HEK293 (cell line): ENCODE results near the gene MTCL1.

Experiments
- HOXA7 ChIP-seq: sonication (generic); formaldehyde crosslinking; IDR thresholded peaks from 2 replicates; pipeline ENCODE4 v1.8.1; 2022; ENCODE audit warnings: missing genetic modification reagents, borderline replicate concordance
- KLF10 ChIP-seq: fragments of 450-650 bp; IDR thresholded peaks from 2 replicates; pipeline ENCODE4 v1.5.1; 2018; ENCODE audit warnings: missing biosample characterization, mild to moderate bottlenecking, missing genetic modification characterization
- SETDB1 ChIP-seq: IDR thresholded peaks from one replicate; pipeline ENCODE4 v1.6.1; 2017; ENCODE audit warnings: mild to moderate bottlenecking, low read length, moderate library complexity, mixed read lengths; ENCODE audit not compliant: insufficient read length
- ZBTB7A ChIP-seq: fragments of 450-650 bp; formaldehyde crosslinking; IDR thresholded peaks from 2 replicates; pipeline ENCODE4 v1.5.1; 2016; ENCODE audit warnings: low read depth, missing biosample characterization, missing genetic modification characterization
- ZNF274 ChIP-seq, 2 experiments: fragments of 200-500 bp in 1 of 2; fragments of 450-650 bp in 1 of 2; sonication (Bioruptor generic) in 1 of 2; formaldehyde crosslinking in 1 of 2; IDR thresholded peaks; 2 replicates each; pipeline versions ENCODE4 v1.5.1 to v1.6.1; 2014 to 2016; ENCODE audit warnings: borderline replicate concordance in 1 of 2, inconsistent platforms in 1 of 2, low read length in 1 of 2, missing biosample characterization in 1 of 2, missing genetic modification characterization in 1 of 2
- ZNF501 ChIP-seq: fragments of 450-650 bp; formaldehyde crosslinking; IDR thresholded peaks from 2 replicates; pipeline ENCODE4 v1.5.1; 2016; ENCODE audit warnings: missing biosample characterization, missing genetic modification characterization
- ZNF660 ChIP-seq: fragments of 450-650 bp; IDR thresholded peaks from 2 replicates; pipeline ENCODE4 v1.5.1; 2018; ENCODE audit warnings: missing biosample characterization, mild to moderate bottlenecking, missing genetic modification characterization
- TF ChIP-seq, protein P1 (sequence below): fragments of 450-650 bp; formaldehyde crosslinking; IDR thresholded peaks from 2 replicates; pipeline ENCODE4 v1.5.1; 2017; ENCODE audit warnings: missing biosample characterization, missing genetic modification characterization
- TF ChIP-seq, protein P2 (sequence below): fragments of 450-650 bp; formaldehyde crosslinking; IDR thresholded peaks from 2 replicates; pipeline ENCODE4 v1.5.1; 2016; ENCODE audit warnings: missing biosample characterization, missing genetic modification characterization
- TF ChIP-seq, protein P3 (sequence below): fragments of 450-650 bp; formaldehyde crosslinking; IDR thresholded peaks from 2 replicates; pipeline ENCODE4 v1.5.1; 2016; ENCODE audit warnings: missing biosample characterization, missing genetic modification characterization

DNA sequence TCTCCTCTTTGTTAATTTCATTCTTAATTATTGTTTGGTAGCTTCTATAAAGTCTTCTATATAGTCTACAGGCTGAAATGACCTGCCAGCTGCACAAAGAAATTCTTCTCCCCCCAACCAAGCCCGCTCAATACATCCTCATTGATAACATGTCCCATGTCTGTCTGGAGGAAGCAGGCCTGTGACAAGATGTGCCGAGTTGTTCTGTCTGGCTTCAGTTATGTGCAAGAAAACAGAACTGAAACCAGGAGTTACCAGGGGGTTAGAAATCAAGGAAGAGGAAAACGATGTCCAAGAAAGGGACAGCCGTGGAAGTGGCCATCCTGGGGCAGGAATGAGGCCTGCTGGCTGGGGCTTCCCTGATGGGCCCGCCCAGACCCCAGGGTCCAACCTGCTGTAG, 57.6 kb downstream of the MTCL1 start:
- TF ChIP-seq, protein P1, sequence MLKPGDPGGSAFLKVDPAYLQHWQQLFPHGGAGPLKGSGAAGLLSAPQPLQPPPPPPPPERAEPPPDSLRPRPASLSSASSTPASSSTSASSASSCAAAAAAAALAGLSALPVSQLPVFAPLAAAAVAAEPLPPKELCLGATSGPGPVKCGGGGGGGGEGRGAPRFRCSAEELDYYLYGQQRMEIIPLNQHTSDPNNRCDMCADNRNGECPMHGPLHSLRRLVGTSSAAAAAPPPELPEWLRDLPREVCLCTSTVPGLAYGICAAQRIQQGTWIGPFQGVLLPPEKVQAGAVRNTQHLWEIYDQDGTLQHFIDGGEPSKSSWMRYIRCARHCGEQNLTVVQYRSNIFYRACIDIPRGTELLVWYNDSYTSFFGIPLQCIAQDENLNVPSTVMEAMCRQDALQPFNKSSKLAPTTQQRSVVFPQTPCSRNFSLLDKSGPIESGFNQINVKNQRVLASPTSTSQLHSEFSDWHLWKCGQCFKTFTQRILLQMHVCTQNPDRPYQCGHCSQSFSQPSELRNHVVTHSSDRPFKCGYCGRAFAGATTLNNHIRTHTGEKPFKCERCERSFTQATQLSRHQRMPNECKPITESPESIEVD (tag by site-specific recombination), result no peak
- TF ChIP-seq ZNF274 (IDR thresholded peaks at IDR 0.05; ENCODE audit: low read length) (no peak), ZNF274 (tag by site-specific recombination; IDR thresholded peaks at IDR 0.05; ENCODE audit: borderline replicate concordance) (no peak), ZBTB7A (no peak), SETDB1 (no peak), KLF10 (tag by site-specific recombination) (no peak), ZNF660 (no peak), HOXA7 (no peak), ZNF501 (tag by site-specific recombination) (no peak)
- TF ChIP-seq, protein P2, sequence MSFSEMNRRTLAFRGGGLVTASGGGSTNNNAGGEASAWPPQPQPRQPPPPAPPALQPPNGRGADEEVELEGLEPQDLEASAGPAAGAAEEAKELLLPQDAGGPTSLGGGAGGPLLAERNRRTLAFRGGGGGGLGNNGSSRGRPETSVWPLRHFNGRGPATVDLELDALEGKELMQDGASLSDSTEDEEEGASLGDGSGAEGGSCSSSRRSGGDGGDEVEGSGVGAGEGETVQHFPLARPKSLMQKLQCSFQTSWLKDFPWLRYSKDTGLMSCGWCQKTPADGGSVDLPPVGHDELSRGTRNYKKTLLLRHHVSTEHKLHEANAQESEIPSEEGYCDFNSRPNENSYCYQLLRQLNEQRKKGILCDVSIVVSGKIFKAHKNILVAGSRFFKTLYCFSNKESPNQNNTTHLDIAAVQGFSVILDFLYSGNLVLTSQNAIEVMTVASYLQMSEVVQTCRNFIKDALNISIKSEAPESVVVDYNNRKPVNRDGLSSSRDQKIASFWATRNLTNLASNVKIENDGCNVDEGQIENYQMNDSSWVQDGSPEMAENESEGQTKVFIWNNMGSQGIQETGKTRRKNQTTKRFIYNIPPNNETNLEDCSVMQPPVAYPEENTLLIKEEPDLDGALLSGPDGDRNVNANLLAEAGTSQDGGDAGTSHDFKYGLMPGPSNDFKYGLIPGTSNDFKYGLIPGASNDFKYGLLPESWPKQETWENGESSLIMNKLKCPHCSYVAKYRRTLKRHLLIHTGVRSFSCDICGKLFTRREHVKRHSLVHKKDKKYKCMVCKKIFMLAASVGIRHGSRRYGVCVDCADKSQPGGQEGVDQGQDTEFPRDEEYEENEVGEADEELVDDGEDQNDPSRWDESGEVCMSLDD (tag by site-specific recombination), result no peak
- TF ChIP-seq, protein P3, sequence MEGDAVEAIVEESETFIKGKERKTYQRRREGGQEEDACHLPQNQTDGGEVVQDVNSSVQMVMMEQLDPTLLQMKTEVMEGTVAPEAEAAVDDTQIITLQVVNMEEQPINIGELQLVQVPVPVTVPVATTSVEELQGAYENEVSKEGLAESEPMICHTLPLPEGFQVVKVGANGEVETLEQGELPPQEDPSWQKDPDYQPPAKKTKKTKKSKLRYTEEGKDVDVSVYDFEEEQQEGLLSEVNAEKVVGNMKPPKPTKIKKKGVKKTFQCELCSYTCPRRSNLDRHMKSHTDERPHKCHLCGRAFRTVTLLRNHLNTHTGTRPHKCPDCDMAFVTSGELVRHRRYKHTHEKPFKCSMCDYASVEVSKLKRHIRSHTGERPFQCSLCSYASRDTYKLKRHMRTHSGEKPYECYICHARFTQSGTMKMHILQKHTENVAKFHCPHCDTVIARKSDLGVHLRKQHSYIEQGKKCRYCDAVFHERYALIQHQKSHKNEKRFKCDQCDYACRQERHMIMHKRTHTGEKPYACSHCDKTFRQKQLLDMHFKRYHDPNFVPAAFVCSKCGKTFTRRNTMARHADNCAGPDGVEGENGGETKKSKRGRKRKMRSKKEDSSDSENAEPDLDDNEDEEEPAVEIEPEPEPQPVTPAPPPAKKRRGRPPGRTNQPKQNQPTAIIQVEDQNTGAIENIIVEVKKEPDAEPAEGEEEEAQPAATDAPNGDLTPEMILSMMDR (tag by site-specific recombination), result no peak
